Stimulated activated memory B cell treated with anti-CD40 and anti-IgM and Interleukin-4, amounts not matched to agents 10 μg/mL and 1 μg/mL and 100 μg/mL, for 72 hours (primary cell): Measurements from ENCODE around the gene SERTAD2.

Experiments used
- ATAC-seq: fragments of 150-1000 bp; cut with Tn5 transposase; 2 replicates; pipeline ENCODE4 v1.10.0; 2021
- H3K27ac Mint-ChIP-seq: one replicate; pipeline ENCODE4 v1.8.0; 2022; ENCODE audit warnings: mild to moderate bottlenecking, mixed read lengths
- H3K27me3 Mint-ChIP-seq: one replicate; pipeline ENCODE4 v1.8.0; 2022; ENCODE audit warnings: mixed read lengths
- H3K36me3 Mint-ChIP-seq: one replicate; pipeline ENCODE4 v1.8.0; 2022; ENCODE audit warnings: mixed read lengths
- H3K4me1 Mint-ChIP-seq: one replicate; pipeline ENCODE4 v1.8.0; 2022; ENCODE audit warnings: mixed read lengths
- H3K4me3 Mint-ChIP-seq: one replicate; pipeline ENCODE4 v1.8.0; 2022; ENCODE audit warnings: mild to moderate bottlenecking, moderate library complexity, mixed read lengths
- H3K9me3 Mint-ChIP-seq: one replicate; pipeline ENCODE4 v1.8.0; 2022; ENCODE audit warnings: mixed read lengths

Gene SERTAD2, protein sequence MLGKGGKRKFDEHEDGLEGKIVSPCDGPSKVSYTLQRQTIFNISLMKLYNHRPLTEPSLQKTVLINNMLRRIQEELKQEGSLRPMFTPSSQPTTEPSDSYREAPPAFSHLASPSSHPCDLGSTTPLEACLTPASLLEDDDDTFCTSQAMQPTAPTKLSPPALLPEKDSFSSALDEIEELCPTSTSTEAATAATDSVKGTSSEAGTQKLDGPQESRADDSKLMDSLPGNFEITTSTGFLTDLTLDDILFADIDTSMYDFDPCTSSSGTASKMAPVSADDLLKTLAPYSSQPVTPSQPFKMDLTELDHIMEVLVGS

DNA sequence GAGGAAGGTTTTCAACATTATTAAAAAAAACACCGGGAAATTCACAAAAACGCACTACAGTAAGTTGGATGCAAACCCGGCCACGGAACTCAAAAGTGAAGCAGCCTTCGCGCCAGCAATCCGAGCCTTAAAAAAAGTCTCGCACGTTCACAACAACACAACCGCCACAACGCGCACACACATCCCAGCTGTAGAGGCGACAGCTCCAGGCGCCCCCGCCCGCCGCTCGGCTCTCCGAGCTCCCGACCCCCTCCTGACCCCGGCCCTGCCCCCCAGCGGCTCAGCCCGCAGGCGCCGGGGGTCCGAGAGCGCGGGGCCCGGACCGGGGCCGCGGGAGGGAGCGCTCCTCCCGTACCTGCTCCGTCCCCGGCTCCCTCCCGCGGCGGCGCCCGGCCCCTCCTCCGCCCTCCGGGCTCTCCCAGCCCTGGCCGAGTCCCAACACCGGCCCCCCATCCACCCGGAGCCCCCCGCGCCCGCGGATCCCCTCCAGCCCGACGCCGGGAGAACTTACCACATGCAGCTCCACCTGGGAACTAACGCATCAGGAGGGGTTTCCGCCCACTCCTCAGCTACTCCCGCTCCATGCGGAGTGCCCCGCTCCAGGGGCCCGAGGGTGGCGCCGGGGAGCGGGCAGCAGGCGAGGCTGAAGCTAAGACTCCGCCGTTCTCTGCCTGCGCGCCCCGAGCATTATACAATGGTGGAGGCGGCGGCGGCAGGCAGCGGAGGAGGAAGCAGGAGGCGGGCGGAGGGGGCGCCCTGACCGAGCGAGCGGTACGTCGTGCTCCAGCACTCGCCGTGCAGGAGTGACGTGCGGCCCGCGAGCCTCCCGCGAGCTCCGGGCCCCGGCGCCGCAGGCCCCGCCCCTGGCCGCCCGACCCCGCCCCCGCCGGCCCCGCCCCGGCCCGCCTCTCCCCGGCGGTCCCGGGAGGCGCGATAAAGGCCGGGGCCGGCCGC lies at the start of gene SERTAD2:
Gene SERTAD2, minus strand, starts transcription at position 805 of the 954 bp plus-strand sequence. CDS start 17,042 bp downstream, outside the sequence.
- Mint-ChIP-seq H3K4me3 (peak within 1 kb of the TSS; percentile 93), H3K4me1 (peaks cover 82% of the 10 kb centered on the region), H3K36me3 (no peaks in the 10 kb centered on the region), H3K9me3 (no peaks in the 10 kb centered on the region), H3K27me3 (no peaks in the 10 kb centered on the region), H3K27ac (peak within 1 kb of the TSS; percentile 92)
- ATAC-seq: peak; percentile 93

DNA sequence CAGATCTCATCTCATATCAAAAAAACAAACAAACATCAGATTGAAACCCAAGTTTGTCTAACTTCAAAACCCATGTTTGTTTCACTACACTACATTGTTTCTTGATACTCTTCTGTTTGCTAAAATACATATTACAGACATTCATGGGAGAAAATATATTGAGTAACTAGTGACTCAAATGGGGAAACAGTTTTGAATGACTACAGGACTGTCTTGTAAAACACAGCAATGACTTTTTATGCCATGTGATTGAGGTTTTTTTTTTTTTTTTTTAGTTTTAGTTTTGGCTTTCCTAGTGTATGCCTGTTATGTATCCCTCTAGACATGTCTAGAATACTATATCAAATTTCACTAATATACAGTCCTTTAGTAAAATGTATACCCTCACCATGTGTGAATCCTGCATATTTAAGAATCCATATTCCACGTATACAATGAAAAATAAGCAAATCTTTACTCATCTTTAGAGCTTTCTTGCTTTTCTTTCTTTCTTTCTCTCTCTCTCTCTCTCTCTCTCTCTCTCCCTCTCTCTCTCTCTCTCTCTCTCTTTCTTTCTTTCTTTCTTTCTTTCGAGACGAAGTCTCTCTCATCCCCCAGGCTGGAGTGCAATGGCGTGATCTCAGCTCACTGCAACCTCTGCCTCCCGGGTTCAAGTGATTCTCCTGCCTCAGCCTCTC lies 46.6 kb upstream of the SERTAD2 start:
- Mint-ChIP-seq H3K4me1 (peaks cover 64% of the 10 kb centered on the region), H3K36me3 (peaks cover 5% of the 10 kb centered on the region), H3K4me3 (peak overlapping the region; percentile 45), H3K27ac (peak overlapping the region; percentile 86), H3K27me3 (no peaks in the 10 kb centered on the region), H3K9me3 (no peaks in the 10 kb centered on the region)
- peak; percentile 54 for ATAC-seq

DNA sequence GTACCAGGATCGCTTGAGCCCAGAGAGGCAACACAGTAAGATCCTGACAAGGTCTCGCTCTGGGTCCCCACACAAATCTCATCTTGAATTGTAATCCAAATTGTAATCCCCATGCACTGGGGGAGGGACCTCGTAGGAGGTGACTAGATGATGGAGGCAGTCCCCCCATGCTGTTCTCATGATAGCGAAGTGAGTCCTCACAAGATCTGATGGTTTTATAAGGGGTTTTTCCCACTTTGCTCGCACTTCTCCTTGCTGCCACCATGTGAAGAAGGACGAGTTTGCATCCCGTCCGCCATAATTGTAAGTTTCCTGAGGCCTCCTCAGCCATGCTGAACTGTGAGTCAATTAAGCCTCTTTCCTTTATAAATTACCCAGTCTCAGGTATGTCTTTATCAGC lies 46.0 kb upstream of the SERTAD2 start:
- no peaks in the 10 kb centered on the region for H3K9me3 Mint-ChIP-seq
- peak overlapping the region; percentile 86 for H3K27ac Mint-ChIP-seq
- H3K36me3 Mint-ChIP-seq: peaks cover 5% of the 10 kb centered on the region
- peak overlapping the region; percentile 9 for H3K4me3 Mint-ChIP-seq
- H3K27me3 Mint-ChIP-seq: no peaks in the 10 kb centered on the region
- peaks cover 64% of the 10 kb centered on the region for H3K4me1 Mint-ChIP-seq
- peak; percentile 60 for ATAC-seq

DNA sequence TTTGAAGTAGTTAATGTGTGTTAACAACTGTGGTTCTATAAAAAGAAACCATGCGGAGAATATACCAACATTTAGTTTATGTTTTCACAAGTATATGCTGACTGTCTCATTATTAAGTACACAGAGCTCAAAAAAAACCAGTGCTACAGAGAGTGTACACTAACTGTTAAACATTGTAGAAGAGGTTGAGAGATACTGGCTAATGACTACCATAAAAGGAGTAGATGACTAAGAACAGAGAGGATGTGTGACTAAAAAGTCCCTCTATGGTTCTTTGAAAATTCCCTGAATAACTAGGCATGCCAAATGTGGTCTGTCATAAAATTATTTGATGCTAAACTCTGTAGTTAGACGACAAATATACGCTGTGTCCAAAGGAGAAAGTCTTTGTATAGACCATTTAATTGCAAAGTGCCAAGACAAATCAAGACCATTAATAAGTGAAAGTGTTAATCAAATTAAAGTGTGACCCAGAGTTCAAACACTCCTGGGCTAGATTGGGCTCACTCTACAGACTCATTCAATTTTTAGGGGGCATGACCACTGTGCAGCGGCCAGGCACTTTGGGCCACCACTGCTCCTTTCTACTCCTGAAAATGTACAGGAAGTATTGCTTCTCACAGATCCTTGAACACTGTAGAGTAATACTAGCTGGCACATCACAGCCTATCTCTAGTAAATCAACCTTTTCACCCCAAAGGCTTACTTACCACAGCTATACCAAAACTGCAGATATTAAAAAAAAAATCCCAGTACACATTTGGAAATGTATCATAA lies 45.1 kb upstream of the SERTAD2 start:
- ATAC-seq: peak; percentile 93
- no peaks in the 10 kb centered on the region for H3K9me3 Mint-ChIP-seq
- peaks cover 6% of the 10 kb centered on the region for H3K36me3 Mint-ChIP-seq
- peak overlapping the region; percentile 86 for H3K27ac Mint-ChIP-seq
- no peaks in the 10 kb centered on the region for H3K27me3 Mint-ChIP-seq
- H3K4me1 Mint-ChIP-seq: peaks cover 58% of the 10 kb centered on the region
- no peak overlapping the region for H3K4me3 Mint-ChIP-seq

DNA sequence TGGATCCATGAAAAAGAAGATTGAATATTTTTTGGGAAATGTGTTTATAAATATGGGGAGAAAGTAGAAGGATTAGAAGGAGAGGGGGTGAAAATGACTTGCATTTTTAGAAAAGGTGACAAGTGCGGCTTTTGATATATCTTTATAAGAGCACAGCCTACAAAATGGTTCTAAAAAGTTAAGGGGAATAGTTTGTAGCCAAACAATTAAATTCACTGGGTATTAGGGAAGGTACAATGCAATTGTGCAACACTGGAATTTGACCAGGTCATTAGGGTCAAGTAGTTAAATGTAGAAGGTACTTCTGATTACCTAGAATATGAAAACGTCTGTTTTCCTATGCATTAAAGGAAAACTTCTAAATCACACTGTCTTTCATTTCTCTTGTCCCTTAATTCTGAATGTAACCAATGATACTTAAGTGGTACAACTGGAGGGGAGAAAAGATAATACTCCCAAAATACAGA lies 44.5 kb upstream of the SERTAD2 start:
- no peaks in the 10 kb centered on the region for H3K9me3 Mint-ChIP-seq
- peaks cover 12% of the 10 kb centered on the region for H3K36me3 Mint-ChIP-seq
- peak overlapping the region; percentile 86 for H3K27ac Mint-ChIP-seq
- H3K4me3 Mint-ChIP-seq: no peak overlapping the region
- H3K27me3 Mint-ChIP-seq: no peaks in the 10 kb centered on the region
- ATAC-seq: no peak
- H3K4me1 Mint-ChIP-seq: peaks cover 58% of the 10 kb centered on the region

DNA sequence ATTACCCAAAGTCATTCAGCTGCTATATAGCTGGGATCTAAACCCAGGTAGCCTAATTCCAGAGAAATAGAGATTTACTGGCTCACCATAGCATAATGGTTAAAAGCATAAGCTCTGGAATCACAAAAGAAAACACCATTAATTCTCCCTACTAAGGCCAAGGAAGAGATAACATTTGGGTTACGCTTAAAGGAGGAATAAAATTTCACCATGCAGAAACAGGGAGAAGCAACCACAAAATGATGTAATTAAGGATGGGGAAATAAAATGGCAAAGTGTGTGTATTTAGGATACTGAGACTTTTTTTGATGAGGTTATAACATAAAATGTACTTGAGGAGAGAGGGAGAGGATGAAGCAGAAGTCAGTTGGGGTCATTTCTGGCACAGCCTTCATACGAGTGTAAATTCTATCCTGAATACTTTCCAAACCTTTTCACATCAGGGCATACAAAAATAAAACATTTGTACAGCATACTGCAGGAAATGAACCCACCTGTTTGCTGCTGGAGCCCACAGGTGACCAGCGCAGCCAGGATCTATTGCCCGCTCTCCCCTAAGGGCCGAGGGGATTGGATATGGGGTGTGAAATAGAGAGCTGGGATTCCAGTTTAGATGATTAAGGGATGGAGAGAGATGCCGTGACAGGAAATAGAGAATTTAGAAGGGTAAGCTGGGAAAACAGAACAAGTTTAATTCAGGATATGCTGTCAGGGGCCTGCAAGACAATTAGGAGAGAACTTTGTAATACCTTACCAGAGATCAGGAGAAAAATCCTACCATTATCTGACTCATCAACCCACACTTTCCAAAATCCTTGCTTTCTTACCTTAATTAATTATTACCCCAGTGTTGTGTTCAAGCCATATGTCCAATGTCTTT lies 43.8 kb upstream of the SERTAD2 start:
- Mint-ChIP-seq H3K27me3 (no peaks in the 10 kb centered on the region), H3K4me1 (peaks cover 58% of the 10 kb centered on the region), H3K36me3 (peaks cover 15% of the 10 kb centered on the region), H3K9me3 (no peaks in the 10 kb centered on the region), H3K27ac (peak overlapping the region; percentile 86), H3K4me3 (no peak overlapping the region)
- ATAC-seq: no peak

DNA sequence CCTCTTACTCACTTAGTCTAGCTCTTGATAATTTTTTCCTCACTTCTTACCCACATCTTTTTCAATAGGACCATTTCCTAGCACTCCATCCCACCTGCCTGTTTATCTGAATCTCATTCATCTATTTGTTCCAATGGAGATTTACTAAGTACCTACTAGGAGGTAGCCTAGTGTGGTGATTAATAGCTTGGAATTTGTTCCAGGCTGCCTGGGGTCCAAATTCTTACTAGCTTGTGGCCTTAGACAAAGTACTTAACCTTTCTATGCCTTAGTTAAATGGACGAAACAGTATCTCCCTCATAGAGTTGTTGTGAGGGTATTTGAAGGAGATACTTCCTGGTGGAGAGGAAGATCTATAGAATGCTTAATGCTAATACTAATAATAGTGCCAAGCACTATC lies 42.9 kb upstream of the SERTAD2 start:
- no peak for ATAC-seq
- Mint-ChIP-seq H3K4me3 (no peak overlapping the region), H3K27me3 (no peaks in the 10 kb centered on the region), H3K4me1 (peaks cover 58% of the 10 kb centered on the region), H3K36me3 (peaks cover 24% of the 10 kb centered on the region), H3K27ac (peak overlapping the region; percentile 71), H3K9me3 (no peaks in the 10 kb centered on the region)

DNA sequence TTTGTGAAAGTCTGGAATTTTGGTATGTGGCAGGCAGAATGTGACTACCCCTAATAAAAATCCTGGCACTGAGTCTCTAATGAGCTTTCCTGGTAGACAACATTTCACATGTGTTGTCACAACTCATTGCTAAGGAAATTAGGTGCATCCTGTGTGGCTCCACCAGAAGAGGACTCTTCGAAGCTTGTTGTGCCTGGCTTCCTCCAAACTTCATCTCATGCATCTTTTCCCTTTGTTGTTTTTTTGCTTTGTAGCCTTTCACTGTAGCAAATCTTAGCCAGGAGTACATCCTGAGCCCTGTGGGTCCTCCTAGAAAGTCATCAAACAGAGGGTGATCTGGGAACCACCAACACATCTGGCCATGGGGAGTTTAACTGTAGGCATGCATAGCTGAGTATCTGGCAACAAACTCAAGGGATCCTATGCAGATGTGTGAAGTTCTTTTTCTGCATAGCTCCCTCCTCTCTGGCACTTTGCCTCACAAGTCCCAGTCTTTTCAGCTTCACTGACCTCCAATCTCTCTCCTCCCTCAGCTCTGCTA lies 42.1 kb upstream of the SERTAD2 start:
- ATAC-seq: no peak
- peaks cover 51% of the 10 kb centered on the region for H3K4me1 Mint-ChIP-seq
- peaks cover 20% of the 10 kb centered on the region for H3K36me3 Mint-ChIP-seq
- peak overlapping the region; percentile 71 for H3K27ac Mint-ChIP-seq
- no peaks in the 10 kb centered on the region for H3K27me3 Mint-ChIP-seq
- H3K4me3 Mint-ChIP-seq: no peak overlapping the region
- H3K9me3 Mint-ChIP-seq: no peaks in the 10 kb centered on the region

DNA sequence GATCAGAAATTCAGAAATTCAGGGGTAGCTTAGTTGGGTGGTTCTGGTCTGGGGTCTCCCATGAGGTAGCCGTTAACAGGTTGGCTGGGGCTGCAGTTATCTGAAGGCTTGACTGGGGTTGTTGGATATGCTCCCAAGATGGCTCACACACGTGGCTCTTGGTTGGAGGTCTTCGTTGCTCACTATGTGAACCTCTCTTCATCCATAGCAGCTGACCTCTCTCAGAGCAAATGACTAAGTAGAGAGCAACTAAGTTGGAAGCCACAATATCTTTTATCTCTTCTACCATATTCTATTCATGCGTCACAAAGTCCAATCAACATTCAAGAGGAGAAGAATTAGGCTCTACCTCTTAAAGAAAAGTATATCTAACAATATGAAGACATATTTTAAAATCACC lies 38.7 kb upstream of the SERTAD2 start:
- Mint-ChIP-seq H3K27ac (no peak overlapping the region), H3K4me3 (no peak overlapping the region), H3K9me3 (no peaks in the 10 kb centered on the region), H3K36me3 (peaks cover 25% of the 10 kb centered on the region), H3K4me1 (peaks cover 30% of the 10 kb centered on the region), H3K27me3 (no peaks in the 10 kb centered on the region)
- ATAC-seq: no peak

DNA sequence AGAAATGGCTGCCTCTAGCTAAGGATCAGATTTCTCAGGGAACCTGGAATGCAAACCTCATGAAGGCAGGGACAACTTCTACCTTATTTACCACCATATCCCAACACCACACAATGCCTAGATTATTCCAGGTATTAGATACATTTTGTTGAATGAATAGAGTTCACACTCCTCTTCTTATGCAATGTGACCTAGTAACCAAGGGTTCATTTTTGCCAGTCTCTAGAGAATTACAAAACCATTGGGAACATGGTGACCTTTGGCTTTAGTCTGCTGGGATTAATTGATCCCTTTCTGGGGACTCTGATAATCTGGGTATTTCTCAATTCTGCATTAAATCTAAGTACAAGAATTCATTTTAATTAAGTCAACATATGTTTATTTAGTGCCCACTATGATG lies 35.2 kb upstream of the SERTAD2 start:
- Mint-ChIP-seq H3K36me3 (peaks cover 30% of the 10 kb centered on the region), H3K27me3 (no peaks in the 10 kb centered on the region), H3K4me3 (no peak overlapping the region), H3K9me3 (no peaks in the 10 kb centered on the region), H3K4me1 (peaks cover 18% of the 10 kb centered on the region), H3K27ac (no peak overlapping the region)
- no peak for ATAC-seq

DNA sequence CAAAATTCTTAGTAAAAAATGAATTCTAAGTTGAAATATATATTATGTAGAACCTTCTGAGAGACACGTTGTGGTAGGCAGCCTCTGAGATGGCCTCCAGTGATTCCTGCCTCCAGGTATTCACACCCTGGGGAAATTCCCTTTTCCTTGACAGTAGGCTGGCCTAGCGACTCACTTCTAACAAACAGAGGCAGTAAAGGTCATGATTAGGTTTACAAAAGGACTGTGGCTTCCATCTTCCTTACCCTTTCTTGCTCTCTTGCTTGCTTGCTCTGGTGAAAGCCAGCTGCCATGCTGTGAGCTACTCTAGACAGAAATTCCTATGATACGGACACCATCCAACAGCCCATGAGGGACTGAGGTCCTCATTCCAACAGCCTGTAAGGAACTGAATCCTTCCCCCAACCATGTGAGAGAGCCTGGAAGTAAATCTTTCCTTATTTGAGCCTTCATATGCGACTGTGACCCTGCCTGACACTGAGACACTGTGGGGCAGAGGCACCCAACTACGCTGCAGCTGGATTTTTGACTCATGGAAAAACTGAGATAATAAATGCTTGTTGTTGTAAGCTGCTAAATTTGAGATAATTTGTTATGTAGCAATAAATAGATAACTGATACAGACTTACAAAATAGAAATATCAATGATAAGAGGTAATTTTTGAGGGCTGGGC lies 32.7 kb upstream of the SERTAD2 start:
- Mint-ChIP-seq H3K9me3 (no peaks in the 10 kb centered on the region), H3K36me3 (peaks cover 10% of the 10 kb centered on the region), H3K4me3 (no peak overlapping the region), H3K4me1 (peaks cover 36% of the 10 kb centered on the region), H3K27me3 (no peaks in the 10 kb centered on the region), H3K27ac (no peak overlapping the region)
- ATAC-seq: no peak

DNA sequence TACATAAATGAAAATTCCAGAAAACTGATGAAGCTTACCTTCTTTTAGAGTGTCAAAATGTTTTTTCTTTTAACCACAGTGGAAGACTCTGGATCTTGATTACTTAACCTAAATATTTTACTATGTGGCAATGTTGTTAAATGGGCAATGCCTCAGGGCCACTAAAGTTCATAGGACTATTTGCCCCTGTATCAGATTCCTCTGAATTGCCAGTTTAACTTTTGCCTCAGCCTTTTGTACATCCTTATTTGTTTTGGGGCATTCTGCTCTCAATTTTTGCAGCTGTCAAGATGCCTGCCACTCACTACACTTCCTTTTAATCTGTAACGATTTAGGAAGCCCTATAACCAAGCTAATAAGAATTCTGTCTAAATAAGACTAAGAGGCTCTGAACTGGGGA lies 31.7 kb upstream of the SERTAD2 start:
- Mint-ChIP-seq H3K4me3 (no peak overlapping the region), H3K36me3 (peaks cover 10% of the 10 kb centered on the region), H3K27me3 (no peaks in the 10 kb centered on the region), H3K4me1 (peaks cover 41% of the 10 kb centered on the region), H3K27ac (no peak overlapping the region), H3K9me3 (no peaks in the 10 kb centered on the region)
- ATAC-seq: no peak
